Activated naive CD8-positive, alpha-beta T cell treated with anti-CD3 and anti-CD28 coated beads, Interleukin-2, amount 10 ng/mL, durations not matched to agents 7 days and 5 days (primary cell): ENCODE data around the gene ELK3. TPM values are rescaled to one million over a fixed set of nuclear protein-coding genes. Genes with fewer than 3 reads are reported as not detected.

Experiments used
- ATAC-seq: fragments of 150-1000 bp; cut with Tn5 transposase; one replicate; pipeline ENCODE4 v1.10.0; 2021; ENCODE audit warnings: low read depth, moderate library complexity
- POLR2A ChIA-PET: fragments of 350-600 bp; sonication (Branson Sonifier 250); formaldehyde crosslinking; loops from one replicate; lab custom pipeline; 2021; ENCODE audit warnings: antibody characterized with exemption; lab: Charles Lee
- DNase-seq: peaks from one replicate; pipeline ENCODE4 v3.0.0; 2021
- H3K27ac Mint-ChIP-seq: one replicate; pipeline ENCODE4 v1.8.0; 2022; ENCODE audit warnings: mild to moderate bottlenecking, mixed read lengths
- H3K27me3 Mint-ChIP-seq: one replicate; pipeline ENCODE4 v1.8.0; 2022; ENCODE audit warnings: mild to moderate bottlenecking, moderate library complexity, mixed read lengths
- H3K36me3 Mint-ChIP-seq: one replicate; pipeline ENCODE4 v1.8.0; 2021; ENCODE audit warnings: mild to moderate bottlenecking, mixed read lengths
- H3K4me1 Mint-ChIP-seq: one replicate; pipeline ENCODE4 v1.8.0; 2021; ENCODE audit warnings: mixed read lengths
- H3K4me3 Mint-ChIP-seq: one replicate; pipeline ENCODE4 v1.8.0; 2022; ENCODE audit warnings: mild to moderate bottlenecking, moderate library complexity, mixed read lengths
- H3K9me3 Mint-ChIP-seq: one replicate; pipeline ENCODE4 v1.8.0; 2021; ENCODE audit warnings: mixed read lengths
- total RNA-seq, 2 experiments: library from RNA; stranded (reverse); gene quantifications; one replicate each; pipeline ENCODE4 v1.2.3, GENCODE V29; 2021

The ELK3 gene
- total RNA-seq, 2 experiments from 2014 or later: 19.1 to 19.4 TPM

DNA sequence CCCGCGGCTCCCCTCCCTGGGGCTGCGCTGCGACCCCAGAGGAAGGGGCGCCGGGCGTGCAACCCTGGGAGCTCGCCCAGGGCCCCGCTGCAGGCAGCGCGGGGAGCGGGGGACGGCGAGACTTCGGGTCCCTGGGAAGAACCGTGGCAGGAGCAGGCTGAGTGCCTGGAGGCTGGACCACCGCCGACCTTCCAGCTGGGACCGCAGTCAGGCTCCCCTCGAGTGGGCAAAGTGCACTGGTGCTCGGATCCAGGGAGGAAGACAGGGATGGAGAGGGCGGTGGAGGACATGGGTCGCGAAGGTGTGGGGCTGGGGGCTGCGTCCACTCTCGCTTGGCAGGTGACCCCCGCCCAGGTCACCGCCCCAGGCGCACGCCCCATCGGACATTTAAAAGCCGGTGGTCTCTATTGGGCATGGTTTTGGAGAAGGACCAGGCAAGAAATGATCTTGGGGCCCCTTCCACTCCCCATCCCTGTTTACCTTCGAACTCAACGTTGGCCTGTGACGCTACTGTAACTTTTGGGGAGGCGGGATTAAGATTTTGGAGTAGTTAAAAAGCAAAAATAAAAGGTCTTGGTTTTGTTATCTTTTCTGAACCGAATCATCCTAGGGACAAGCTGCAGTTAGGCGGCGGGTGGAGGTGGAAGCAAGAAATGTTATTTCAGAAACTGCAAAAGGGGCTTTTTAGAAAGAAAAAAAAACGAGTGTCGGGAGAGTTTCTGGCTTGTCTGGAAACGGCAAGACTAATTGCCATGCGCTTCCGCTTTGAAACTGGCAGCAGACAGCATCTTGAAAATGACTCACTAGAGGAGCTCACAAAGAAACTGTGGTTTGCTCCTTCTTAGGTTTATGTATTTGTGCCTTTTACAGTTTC lies 1.0 kb downstream of the ELK3 start:
- H3K4me1 Mint-ChIP-seq: peaks cover 43% of the 10 kb centered on the region
- peaks cover 5% of the 10 kb centered on the region for H3K36me3 Mint-ChIP-seq
- H3K4me3 Mint-ChIP-seq: peak overlapping the region; percentile 93
- POLR2A ChIA-PET: interaction anchor here (0.5 to 1.8 kb wide), 6 partner anchors 15 to 253 kb away, joined by 3 to 12 read pairs (median 4); partner anchors contain the start of genes CCDC38 and CDK17
- peak overlapping the region; percentile 94 for H3K27ac Mint-ChIP-seq
- DNase-seq: peak; percentile 59
- ATAC-seq: peak; percentile 63
- no peaks in the 10 kb centered on the region for H3K27me3 Mint-ChIP-seq
- H3K9me3 Mint-ChIP-seq: no peaks in the 10 kb centered on the region

DNA sequence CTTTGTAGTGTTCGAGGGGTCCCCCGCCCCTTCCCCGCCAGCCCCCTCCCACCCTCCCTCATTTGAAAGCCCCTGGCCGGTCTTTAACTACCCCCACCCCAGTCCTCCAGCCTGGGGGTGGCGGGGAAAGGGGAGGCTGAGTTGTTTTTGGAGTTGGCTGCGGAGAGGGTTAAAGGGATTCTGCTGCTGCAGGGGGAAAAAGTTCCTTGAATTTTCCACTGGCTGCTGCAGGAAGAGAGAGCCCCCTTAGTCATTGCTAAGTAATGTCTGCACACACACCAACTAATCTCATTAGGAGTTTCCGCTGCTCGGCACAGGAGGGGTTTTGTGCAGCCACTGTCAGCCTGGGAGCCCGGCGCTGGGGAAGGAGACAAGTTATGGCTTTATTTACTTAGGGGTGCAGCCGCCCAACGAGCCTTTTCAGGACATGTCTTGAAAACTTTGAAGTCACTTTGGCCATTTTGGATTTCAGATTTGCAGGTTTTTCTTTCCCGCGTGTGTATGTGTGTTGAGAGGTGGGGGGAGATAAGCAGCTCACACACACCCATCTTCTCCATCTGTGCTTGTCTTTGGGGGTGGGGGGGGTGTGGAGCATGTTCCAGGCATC lies 1.8 kb downstream of the ELK3 start:
- DNase-seq (peak; percentile 48), ATAC-seq (no peak)
- H3K9me3 Mint-ChIP-seq: no peaks in the 10 kb centered on the region
- peaks cover 5% of the 10 kb centered on the region for H3K36me3 Mint-ChIP-seq
- no peaks in the 10 kb centered on the region for H3K27me3 Mint-ChIP-seq
- POLR2A ChIA-PET: interaction anchor here (1.0 to 1.8 kb wide), 5 partner anchors 14 to 254 kb away, joined by 3 to 12 read pairs (median 4); partner anchors contain the start of genes CCDC38 and CDK17
- H3K4me1 Mint-ChIP-seq: peaks cover 44% of the 10 kb centered on the region
- peak overlapping the region; percentile 94 for H3K27ac Mint-ChIP-seq
- H3K4me3 Mint-ChIP-seq: peak overlapping the region; percentile 93

DNA sequence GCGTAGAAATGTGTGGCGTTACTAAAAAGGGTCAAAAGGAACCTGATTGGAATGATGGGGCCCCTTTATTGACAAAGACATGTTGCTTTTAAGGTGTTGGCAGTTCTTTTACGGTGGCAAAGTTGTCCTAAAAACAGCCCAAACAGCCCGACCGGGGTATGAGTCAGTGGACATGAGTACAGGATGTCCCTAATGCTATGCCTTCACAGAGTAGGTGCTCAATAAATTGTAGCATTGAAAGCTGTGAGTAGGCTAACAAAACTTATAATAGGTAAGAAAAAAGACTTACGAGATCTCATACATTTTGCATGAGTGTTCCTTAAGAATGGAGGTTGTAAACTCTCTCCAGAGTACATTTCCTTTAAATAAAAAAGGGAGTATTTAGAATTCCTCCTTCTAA lies 2.6 kb downstream of the ELK3 start:
- Mint-ChIP-seq H3K4me1 (peaks cover 44% of the 10 kb centered on the region), H3K36me3 (peaks cover 7% of the 10 kb centered on the region), H3K9me3 (no peaks in the 10 kb centered on the region), H3K27ac (peak overlapping the region; percentile 46), H3K27me3 (no peaks in the 10 kb centered on the region), H3K4me3 (peak overlapping the region; percentile 93)
- POLR2A ChIA-PET: no interaction called here
- no peak for ATAC-seq
- no peak for DNase-seq

DNA sequence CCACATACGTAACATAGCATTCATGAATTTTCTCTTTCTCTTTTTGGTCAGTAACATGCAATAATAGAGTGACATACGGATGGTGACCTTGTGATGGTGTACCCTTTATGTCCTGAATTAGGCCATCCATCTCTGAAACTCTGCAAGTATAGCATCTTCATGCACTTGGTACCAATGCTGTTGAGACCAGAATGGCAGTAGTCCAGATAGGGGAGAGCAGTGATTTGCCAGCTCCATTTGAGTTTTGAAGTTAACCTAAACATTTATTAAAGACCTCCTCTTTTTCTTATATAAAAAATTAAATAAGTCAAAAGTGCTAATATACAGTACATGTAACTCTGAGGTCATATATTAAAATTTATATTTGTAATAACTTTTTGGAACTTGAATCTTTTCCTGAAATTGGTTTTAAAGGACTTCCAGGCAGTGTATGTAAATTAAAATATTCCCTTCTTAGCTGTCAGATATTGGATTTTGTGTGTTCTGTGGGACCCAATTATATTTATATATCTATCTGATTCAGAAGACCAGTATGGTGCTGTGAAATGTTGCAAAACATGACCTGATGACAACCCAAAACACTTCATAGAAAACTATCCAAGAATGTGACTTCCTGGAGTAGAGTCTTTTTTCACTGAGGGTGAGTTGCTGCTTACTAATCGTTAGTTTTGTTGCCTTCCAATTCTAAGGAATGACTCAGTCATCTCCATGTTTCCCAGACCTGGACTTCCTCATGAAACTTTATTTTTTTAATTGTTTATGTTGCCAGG lies 3.5 kb downstream of the ELK3 start:
- Mint-ChIP-seq H3K36me3 (peaks cover 12% of the 10 kb centered on the region), H3K4me3 (peak overlapping the region; percentile 15)

DNA sequence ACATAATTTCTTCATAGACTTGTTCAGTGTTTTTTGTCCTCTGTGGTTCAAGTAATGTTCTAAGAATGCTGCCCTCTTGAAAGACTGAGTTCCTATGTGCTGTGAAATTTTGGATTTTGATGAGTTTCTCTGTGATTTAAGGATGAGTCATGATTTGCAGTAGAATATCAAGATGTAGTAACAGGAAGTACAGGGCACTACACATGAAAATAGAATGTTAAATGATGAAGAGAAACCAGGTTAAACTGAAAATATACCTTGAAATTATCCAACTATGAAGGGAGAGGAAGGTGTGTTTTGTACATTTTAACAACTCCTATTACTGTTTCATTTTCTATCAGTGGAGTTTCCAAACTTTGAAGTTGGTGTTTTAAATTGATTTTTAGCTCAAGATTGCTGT lies 4.8 kb downstream of the ELK3 start:
- Mint-ChIP-seq H3K27ac (peak overlapping the region; percentile 58), H3K4me3 (peak overlapping the region; percentile 46), H3K4me1 (peaks cover 41% of the 10 kb centered on the region), H3K36me3 (peaks cover 18% of the 10 kb centered on the region), H3K9me3 (peaks cover 1% of the 10 kb centered on the region), H3K27me3 (no peaks in the 10 kb centered on the region)
- POLR2A ChIA-PET: no interaction called here
- ATAC-seq (peak; percentile 7), DNase-seq (no peak)

More for the DNA sequence above, 3.5 kb downstream of the ELK3 start:
- H3K27me3 Mint-ChIP-seq: no peaks in the 10 kb centered on the region
- peak overlapping the region; percentile 4 for H3K27ac Mint-ChIP-seq
- no peaks in the 10 kb centered on the region for H3K9me3 Mint-ChIP-seq
- H3K4me1 Mint-ChIP-seq: peaks cover 45% of the 10 kb centered on the region
- POLR2A ChIA-PET: interaction anchor here (0.6 kb wide), 1 partner anchor 17 kb away, joined by 3 read pairs; no protein-coding TSS in a partner anchor
- DNase-seq: no peak
- ATAC-seq: no peak

DNA sequence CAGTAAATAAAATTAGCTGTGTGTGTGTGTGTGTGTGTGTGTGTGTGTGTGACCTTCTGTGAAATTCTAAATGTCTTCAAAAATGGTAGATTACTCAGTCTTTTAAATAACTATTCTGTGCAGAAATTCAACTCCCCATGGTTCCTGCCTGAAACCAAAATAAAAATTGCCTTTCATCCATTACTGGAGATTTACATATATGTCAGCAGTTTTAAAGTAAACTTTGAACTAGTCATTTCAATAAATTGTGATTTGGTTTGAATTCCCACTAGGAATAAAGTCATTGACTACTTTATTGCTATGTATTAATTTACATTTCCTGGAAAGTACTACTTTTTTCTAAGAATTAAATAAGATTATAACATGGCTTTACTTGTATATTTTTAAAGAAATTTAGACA lies 5.3 kb downstream of the ELK3 start:
- POLR2A ChIA-PET: no interaction called here
- DNase-seq: no peak
- H3K36me3 Mint-ChIP-seq: peaks cover 20% of the 10 kb centered on the region
- H3K27ac Mint-ChIP-seq: peak overlapping the region; percentile 58
- no peaks in the 10 kb centered on the region for H3K27me3 Mint-ChIP-seq
- H3K4me3 Mint-ChIP-seq: peak overlapping the region; percentile 46
- H3K9me3 Mint-ChIP-seq: peaks cover 1% of the 10 kb centered on the region
- H3K4me1 Mint-ChIP-seq: peaks cover 41% of the 10 kb centered on the region
- no peak for ATAC-seq

DNA sequence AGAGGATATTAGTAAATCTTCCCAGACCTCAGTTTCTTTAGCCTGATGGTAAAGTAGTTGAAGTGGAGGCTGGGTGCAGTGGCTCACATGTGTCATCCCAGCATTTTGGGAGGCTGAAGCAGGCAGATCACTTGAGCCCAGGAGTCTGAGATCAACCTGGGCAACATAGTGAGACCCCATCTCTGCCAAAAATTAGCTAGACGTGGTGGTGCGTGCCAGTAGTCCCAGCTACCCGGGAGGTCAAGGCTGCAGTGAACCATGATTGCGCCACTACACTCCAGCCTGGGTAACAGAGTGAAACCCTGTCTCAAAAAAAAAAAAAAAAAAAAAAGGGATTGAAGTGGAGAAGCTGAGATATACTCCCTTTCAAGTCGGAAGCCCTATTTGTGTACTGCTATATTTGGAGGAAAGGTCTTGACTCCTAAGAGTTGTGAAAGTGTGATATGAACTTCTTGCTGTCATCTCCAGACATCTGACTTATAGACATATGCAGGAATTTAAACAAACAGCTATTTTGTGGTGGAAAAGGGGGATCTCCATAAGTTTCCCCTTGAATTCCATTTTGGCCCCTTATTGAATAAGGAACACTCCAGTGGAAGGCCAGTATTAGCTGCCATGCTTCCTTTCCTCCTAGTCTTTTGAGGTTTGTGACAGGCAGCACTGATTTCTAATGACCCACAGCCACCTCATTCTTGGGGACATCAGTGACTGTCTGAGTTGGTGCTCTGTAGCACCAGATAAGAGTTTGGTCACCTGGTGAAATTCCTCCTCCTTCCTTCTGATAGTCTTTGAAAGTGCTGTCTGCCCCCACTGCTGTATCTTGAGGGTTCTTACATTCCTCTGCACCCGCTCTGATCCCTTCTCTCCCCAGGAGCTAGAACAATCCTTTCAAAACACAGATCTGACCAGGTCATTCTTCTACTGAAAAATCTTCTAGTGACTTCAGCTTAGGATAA lies 7.4 kb downstream of the ELK3 start:
- POLR2A ChIA-PET: interaction anchor here (0.7 kb wide), 1 partner anchor 199 kb away, joined by 3 read pairs; the partner anchor contains the start of gene CDK17
- Mint-ChIP-seq H3K27ac (no peak overlapping the region), H3K4me1 (peaks cover 51% of the 10 kb centered on the region), H3K36me3 (peaks cover 38% of the 10 kb centered on the region), H3K4me3 (no peak overlapping the region), H3K9me3 (peaks cover 1% of the 10 kb centered on the region), H3K27me3 (no peaks in the 10 kb centered on the region)
- DNase-seq (no peak), ATAC-seq (no peak)

DNA sequence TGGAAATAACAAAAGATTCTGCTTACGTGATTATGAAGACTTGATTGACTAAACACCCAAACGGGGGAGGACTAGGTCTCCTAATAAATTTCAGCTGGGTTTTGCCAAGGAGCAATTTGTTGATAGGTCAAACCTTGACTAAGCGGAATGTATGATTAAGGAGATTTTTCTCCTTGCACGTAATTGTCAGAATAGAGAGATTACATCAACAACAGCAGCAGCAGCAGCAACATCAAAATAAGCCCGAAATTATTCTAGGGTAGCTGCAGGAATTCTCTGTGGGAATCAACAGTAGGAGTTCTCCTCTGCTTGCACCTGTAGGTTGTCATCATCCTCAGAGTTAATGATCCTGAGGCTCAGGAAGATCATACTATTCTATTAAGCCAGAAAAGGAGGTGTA lies 10.2 kb downstream of the ELK3 start:
- POLR2A ChIA-PET: no interaction called here
- no peak overlapping the region for H3K4me3 Mint-ChIP-seq
- DNase-seq (no peak), ATAC-seq (no peak)
- no peaks in the 10 kb centered on the region for H3K27me3 Mint-ChIP-seq
- H3K36me3 Mint-ChIP-seq: peaks cover 37% of the 10 kb centered on the region
- no peak overlapping the region for H3K27ac Mint-ChIP-seq
- H3K9me3 Mint-ChIP-seq: peaks cover 1% of the 10 kb centered on the region
- H3K4me1 Mint-ChIP-seq: peaks cover 50% of the 10 kb centered on the region

DNA sequence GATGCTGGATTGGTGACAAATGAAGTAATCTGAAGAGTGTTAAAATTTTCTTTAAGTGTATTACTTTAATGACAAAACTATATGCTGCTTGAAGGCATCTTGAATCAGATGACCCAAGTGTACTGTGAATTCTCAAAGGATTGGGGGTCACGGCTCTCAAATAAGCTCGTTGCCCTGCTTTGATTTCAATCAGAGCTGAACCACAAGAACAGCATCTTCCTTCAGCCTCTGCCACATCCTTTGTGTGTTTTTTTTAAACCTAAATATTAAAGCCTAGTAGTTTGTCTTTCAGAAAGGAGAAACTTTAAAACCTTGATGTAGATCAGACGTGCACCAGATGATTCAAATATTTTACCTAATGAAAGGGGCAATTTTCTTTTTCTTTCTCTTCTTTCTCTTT lies 11.7 kb downstream of the ELK3 start:
- H3K4me3 Mint-ChIP-seq: peak overlapping the region; percentile 68
- peak; percentile 47 for ATAC-seq
- H3K4me1 Mint-ChIP-seq: peaks cover 54% of the 10 kb centered on the region
- no peak for DNase-seq
- no peak overlapping the region for H3K27ac Mint-ChIP-seq
- peaks cover 37% of the 10 kb centered on the region for H3K36me3 Mint-ChIP-seq
- POLR2A ChIA-PET: no interaction called here
- no peaks in the 10 kb centered on the region for H3K27me3 Mint-ChIP-seq
- H3K9me3 Mint-ChIP-seq: peaks cover 1% of the 10 kb centered on the region

DNA sequence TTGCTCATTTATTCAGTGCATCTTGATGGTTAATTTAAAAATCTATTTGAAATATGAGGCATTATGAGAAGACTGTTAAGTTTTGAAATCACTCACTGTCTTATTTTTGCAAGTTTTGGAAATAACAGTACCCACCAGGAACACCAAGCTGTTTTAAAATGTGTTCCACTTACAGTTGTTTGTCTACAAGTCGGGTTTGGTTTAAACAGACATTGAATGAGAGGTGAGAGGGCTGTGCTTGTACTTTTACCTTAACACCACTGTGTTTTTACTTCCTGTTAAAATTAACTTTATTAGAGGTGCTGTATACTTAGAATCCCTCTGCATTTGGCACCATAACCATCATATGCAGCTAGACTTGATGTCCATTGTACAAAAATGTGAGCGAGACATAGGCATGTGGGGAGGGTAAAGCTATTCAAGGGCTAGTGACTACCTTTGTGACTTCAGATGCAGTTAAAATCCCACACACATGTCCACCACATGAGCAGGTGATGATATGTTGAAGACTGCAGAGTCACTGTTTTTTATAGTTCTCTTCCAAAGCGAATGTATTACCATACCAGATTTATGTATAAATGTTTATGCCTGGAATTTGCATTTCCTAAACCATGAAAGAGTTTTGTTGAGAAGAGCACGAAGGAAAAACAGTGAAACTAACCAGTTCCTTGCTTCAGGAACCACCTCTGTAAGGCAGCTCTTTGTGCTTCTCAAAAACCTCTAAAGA lies 12.9 kb downstream of the ELK3 start:
- H3K4me3 Mint-ChIP-seq: peak overlapping the region; percentile 23
- H3K36me3 Mint-ChIP-seq: peaks cover 33% of the 10 kb centered on the region

DNA sequence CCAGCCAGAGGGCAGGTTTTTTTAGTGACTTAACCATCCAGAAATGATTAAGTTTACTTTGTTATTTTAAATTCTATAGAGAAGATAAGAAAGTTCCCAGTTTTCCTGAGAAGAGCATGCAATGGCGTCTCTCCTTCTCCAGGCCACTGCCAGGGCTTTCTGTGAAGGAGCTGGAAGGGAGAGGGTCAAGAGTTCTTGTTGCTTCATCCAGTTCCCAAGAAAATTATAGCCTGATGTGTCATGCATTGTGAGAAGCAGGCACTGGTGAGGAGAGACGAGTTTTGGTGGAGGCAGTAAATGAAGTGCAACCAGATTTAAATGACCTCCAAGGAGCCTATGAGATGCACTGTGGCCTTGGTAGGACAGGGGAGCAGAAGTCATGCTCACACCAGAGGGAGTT lies 14.2 kb downstream of the ELK3 start:
- peaks cover 67% of the 10 kb centered on the region for H3K4me1 Mint-ChIP-seq
- peaks cover 1% of the 10 kb centered on the region for H3K9me3 Mint-ChIP-seq
- POLR2A ChIA-PET: no interaction called here
- DNase-seq (no peak), ATAC-seq (no peak)
- H3K4me3 Mint-ChIP-seq: peak overlapping the region; percentile 59
- H3K36me3 Mint-ChIP-seq: peaks cover 29% of the 10 kb centered on the region
- no peaks in the 10 kb centered on the region for H3K27me3 Mint-ChIP-seq
- H3K27ac Mint-ChIP-seq: no peak overlapping the region

More for the DNA sequence above, 12.9 kb downstream of the ELK3 start:
- no peaks in the 10 kb centered on the region for H3K27me3 Mint-ChIP-seq
- peaks cover 1% of the 10 kb centered on the region for H3K9me3 Mint-ChIP-seq
- H3K4me1 Mint-ChIP-seq: peaks cover 59% of the 10 kb centered on the region
- H3K27ac Mint-ChIP-seq: no peak overlapping the region
- POLR2A ChIA-PET: no interaction called here
- DNase-seq (no peak), ATAC-seq (no peak)
